HG02973 (cell line): ENCODE data around the gene CRPPA.
A peak's percentile ranks its signal among the peaks of the same experiment; 100 is the strongest.
"Not testable (repeated sequence)": the region's sequence is repeated elsewhere in the genome, so short reads cannot be mapped to it uniquely, and the experiment has no call there.

Source experiments
- ATAC-seq: cut with Tn5 transposase; IDR thresholded peaks from one replicate; pipeline ENCODE4 v1.9.1; 2021; ENCODE audit warnings: moderate library complexity; ENCODE audit not compliant: unreplicated experiment

Gene CRPPA

DNA sequence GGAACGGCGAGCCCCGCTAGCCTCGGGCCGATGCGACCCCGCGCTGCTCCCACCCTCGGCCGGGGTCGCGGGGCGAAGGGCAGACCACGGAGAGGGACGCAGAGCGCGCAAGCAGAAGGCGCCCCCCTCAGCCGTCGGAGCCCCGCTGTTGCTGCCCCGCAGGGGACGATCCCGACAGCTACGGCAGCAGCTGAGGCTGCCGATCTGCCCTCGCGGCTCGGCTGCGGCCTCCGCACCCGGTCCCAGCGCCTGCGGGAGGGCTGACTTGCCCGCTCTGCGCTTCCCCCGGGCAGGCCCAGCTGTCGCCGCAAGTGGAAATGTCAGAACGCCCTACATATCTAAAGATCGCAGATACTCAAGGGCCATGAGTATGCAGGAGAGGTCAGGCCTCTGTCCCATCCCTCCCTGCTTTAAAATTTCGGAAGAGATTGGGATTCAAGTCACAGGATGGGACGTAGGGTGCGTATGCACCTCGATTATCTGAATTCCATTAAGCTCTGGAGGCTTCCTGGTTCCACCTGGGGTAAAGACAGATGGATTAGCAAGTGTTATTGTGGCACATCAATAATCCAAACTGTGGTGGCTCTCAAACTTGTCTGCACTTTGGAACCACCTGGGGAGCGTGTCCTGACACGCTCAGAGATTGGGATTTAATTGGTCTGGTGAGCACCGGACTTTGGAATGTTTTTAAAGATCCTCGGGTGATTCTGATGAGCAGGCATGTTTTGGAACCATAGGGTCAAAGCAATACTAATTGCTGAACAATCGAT is at the start of gene CRPPA:
Gene CRPPA (minus strand): TSS at position 206 of the 770 bp plus-strand sequence. CDS start 216 bp downstream, outside the sequence.
- peak; percentile 25 for ATAC-seq

DNA sequence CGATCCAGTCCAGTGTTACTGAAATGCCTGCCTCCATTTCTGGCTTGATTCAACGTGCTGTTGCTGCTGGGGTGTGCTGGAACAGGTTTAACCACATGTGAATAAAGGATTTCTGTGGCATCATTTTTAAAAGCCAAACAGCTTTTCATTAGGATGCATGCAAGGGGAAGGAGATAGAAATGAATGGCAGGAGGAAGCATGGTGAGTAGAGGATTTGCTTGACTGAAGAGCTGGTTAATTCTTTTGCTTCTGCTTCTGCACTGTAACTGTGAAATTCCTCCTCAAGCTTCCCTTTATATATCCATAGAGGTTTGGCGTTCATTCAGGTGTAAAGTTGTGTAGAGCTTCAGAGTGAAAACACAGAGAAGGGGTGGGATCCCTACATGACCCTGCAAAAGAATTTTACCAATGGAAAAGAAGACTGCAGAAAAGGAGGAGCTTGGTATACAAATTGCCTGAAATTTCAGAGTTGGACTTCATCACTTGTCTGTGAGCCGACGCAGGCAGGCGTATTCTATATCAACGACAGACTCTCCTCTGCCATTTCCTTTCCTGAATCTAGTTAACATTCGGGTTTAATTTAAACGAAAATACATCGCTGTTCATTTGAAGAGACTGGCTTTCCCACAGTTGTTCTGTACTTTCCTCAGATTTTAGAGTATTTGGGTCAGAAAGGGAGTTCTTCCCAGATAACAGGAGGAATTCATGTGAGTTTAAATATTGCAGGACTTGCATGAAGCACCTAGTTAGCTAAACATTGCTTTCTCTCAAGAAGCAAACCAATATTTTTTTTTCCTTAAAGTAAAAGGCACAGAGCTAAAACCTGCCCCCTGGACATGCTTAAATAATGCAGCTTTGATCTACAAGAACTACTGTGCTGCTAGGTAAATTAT is 44.4 kb upstream of the CRPPA start, which contains the start of gene SOSTDC1:
Gene SOSTDC1 (minus strand): TSS at position 270 of the 893 bp plus-strand sequence. CDS start 70 bp downstream, at position 200.
- ATAC-seq, result no peak

DNA sequence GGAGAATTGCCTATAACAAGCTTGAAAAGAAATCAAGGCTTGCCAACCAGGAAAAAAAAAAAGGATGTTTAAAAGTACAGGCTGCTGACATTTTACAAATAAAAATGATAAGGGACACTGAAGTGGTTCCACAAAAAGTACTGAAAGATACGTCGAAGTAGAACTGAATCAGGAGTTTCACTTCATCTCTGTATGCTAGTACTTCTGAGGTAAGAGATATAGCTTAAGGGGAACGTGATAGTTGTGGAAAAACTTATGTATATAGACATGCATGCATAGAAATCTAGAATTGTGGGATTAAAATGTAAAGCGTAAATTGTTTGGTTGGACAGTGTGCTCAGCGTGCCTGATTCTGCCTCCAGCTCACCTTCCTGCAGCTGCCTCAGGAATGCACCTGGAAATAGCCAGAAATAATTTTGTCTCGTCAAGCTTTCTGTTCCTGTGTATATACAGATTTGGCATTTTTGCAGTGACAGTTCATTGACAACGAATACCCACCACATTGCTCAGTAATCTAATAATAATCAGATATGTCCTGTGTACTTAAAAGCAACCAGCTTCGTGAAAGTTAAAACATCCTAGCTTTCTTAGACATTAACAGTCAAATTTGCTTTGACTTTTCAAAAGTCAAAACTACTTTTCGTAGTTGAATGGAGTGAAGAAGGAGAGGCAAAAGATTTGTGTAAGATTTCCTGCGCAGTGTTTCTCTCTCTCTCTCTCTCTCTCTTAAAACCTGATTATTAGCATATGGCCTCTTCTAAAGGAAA is 42.8 kb upstream of the CRPPA start:
- ATAC-seq, result no peak

- ATAC-seq, result no peak
Observed at GRCh38 chr7:16463520-16463919, 42.2 kb upstream of the CRPPA start.

GRCh38 chr7:16462431-16462889 is 41.1 kb upstream of the CRPPA start:
- no peak for ATAC-seq

- no peak for ATAC-seq
Observed at GRCh38 chr7:16460789-16461493, 39.6 kb upstream of the CRPPA start.

DNA sequence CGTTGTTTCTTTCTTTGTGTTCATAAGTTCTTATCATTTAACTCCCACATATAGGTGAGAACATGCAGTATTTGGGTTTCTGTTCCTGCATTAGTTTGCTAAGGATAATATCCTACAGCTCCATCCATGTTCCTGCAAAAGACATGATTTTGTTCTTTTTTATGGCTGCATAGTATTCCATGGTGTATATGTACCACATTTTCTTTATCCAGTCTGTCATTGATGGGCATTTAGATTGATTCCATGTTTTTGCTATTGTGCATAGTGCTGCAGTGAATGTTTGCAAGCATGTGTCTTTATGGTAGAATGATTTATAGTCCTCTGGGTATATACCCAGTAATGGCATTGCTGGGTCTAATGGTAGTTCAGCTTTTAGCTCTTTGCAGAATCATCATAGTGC is 35.0 kb upstream of the CRPPA start:
- not testable (repeated sequence) for ATAC-seq

DNA sequence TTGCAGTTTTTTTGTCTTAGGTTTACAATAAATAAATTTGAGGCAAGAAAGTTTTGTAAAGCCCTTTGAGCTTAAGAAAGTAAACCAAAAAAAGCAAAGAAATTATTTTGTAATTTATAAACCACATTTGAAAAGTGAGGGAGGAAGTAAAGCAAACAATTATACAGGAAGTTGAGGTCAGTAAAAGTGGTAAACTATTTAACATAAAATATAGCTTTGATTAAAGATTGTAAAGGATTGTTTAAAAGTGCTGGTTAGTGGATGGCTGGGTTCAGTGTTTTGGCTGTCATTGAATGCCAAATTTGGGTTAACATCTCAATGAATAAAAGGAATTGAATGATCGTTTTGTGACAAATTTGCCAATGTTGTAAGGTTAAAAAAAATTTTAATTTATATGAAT is 34.3 kb upstream of the CRPPA start:
- ATAC-seq, result no peak

DNA sequence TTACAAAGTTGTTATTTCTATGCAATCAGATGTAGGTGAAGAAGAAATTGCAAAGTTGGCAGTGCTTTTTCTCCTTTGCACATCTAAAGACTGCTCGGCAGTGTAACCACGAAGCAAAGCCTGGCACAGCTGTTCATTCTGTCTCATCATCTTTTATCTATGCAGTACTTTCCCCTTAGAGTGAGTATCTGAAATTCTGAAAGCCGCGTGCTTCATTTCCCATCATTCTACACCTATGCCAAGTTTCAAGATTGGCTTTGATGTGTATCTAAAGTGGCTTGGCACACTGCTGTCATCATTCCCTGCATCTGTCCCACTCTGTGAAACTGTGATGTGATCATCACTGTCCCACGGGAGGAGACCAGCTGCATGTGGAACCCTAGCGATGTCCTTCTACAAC is 29.0 kb upstream of the CRPPA start:
- ATAC-seq, result no peak

DNA sequence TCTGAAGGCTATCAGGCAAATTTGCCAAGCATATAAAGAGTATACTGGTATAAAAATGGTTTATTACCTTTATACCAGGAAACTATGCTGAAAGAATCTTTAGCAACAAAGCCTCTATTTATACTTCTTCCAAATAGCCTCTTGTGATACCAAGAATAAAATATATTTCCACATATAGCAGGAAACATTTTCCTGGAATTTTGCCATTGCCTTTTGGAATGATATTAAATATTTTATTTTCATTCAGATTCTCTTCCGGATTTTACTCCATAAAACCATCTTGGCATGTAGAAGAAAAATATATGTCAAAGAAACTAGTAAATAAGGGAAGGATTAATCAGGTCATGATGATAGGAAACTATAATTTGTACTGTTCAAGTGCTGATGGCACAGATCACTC is 26.5 kb upstream of the CRPPA start:
- ATAC-seq, result no peak

- ATAC-seq, result no peak
Observed at GRCh38 chr7:16446508-16446907, 25.2 kb upstream of the CRPPA start.

DNA sequence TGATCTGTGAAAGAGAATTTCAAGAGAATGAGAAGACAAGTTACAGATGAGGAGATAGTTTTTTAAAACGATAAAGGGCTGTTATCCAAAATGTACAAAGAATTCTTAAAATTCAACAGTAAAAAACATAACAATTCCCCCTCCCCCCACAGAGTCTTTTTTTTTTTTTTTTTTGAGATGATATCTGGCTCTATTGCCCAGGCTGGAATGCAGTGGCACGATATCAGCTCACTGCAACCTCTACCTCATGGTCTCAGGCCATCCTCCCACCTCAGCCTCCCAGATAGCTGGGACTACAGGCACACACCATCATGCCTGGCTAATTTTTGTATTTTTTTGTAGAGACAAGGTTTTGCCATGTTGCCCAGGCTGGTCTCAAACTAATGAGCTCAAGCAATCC is 22.5 kb upstream of the CRPPA start:
- not testable (repeated sequence) for ATAC-seq

GRCh38 chr7:16438988-16439387 is 17.6 kb upstream of the CRPPA start:
- ATAC-seq, result no peak

DNA sequence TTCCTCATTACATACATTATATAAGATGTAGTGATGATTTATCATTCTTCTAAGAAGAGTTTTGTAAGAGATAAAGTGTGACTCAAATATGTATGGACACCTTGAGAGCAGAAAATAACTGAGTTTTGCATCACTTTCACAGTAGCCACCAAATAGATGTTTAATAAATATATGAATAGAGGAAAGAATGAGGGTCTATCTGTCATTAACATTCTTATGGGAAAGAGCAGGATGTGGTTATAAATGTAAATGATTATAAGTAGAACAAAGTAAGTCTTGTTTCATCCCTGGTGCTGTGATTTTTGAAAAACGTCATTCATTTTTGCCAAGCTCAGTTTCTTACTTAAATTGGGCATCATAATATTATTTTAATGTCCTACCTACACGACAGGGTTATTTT is 15.0 kb upstream of the CRPPA start:
- no peak for ATAC-seq

- ATAC-seq, result no peak
Observed at GRCh38 chr7:16433568-16434122, 12.3 kb upstream of the CRPPA start.

- ATAC-seq, result no peak
Observed at GRCh38 chr7:16432425-16432731, 11.0 kb upstream of the CRPPA start.

DNA sequence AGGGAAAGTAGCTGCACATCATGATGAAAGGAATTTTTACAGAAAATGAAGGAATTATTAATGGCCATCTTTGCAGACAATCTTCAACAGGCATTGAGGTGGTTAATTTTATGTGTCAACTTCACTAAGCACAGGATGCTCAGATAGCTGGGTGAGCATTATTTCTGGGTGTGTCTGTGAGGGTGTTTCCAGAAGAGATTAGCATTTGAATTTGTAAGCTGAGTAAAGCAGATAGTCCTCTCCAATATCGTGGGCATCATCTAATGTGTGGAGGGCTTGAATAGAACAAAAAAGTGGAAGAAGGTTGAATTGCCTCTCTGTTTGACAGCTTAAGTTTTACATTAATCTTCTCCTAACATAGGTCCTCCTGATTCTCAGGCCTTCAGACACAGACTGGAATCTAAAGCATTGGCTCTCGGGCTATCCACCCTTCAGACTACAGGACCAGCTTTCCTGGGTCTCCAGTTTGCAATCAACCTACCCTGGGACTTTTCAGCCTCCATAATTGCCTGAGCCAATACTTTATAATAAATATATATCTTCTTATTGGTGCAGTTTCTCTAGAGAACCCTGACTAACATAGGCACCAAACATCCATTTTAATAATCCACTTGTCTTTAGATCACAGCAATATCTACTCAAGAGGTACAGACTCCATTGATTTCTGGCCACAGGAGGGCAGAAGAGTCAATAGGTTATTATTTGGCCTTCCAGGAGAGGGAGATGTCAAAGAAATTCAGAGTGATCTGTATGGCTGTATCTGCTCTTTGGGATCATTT is 10.5 kb upstream of the CRPPA start:
- ATAC-seq, result peak; percentile 67

DNA sequence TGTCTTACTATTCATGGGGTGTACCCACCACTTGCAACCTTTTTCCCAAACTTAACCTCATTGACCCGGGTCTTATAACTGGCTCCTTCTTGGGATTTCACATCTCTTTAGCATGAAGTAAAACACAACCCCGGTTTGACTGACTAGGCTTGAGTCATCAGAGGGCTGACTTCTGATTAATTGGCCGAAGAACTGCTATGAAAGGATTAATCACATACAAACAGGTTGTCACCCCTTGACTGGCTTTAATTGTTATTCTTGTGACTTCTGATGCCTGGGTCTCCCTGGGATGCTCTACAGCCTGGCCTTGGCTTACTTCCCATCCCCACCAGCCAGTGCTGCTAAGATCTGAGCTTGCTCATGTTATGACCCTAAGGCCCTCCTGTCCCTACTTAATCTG is 8.8 kb upstream of the CRPPA start:
- ATAC-seq, result no peak

DNA sequence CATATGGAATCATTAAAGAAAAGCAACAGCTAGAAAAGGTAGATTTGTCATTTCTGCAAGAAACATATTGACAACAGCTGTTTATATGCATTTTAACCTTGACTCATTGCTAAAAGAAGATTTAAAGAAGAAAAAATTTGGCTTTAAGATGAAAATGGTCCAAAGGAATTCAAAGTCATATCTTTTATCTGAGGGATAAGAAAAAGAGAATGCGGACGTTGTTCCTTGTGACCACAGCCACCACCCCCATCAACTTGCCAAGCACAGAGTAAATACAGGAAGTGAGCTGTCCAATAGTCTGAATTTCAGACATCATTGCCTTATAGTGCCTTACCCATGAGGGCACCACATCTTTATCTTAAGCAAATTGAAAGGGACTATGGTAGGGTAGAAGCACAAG is 7.3 kb upstream of the CRPPA start:
- ATAC-seq, result no peak

DNA sequence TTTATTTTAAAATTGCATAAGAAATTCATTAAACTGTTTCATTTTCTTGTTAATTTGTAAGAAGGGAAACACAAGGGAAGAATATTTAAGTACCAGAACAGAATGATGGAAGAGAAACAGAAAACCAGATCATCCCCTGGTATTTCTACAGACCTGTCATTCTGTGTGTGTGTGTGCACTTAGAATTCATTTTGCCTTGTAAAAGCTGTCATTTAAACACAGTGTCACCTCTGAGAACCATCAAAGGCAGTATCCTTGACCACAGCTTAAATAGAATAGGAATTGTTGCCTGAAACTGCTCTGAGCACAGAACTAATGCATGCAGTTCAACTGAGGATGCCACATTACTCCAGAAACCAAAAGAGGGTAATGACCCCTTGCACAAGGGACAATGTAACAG is 6.8 kb upstream of the CRPPA start:
- ATAC-seq, result no peak
